ENCODE results near the gene IFT22. TPM values are rescaled to one million over a fixed set of nuclear protein-coding genes. Genes with fewer than 3 reads are reported as not detected.

IFT22 gene
- total RNA-seq, 1 experiment from 2014 or later = 15.5 TPM

GRCh38 chr7:101299511-101300464, 21.8 kb downstream of the IFT22 start (continued):
- TF ChIP-seq, protein P1, sequence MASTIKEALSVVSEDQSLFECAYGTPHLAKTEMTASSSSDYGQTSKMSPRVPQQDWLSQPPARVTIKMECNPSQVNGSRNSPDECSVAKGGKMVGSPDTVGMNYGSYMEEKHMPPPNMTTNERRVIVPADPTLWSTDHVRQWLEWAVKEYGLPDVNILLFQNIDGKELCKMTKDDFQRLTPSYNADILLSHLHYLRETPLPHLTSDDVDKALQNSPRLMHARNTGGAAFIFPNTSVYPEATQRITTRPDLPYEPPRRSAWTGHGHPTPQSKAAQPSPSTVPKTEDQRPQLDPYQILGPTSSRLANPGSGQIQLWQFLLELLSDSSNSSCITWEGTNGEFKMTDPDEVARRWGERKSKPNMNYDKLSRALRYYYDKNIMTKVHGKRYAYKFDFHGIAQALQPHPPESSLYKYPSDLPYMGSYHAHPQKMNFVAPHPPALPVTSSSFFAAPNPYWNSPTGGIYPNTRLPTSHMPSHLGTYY (CRISPR knock-in tag; IDR thresholded peaks at IDR 0.05) = no peak
- TF ChIP-seq ZNF232 (CRISPR knock-in tag; IDR thresholded peaks at IDR 0.05) (no peak), USF2 (CRISPR knock-in tag; IDR thresholded peaks at IDR 0.05) (no peak), ATF3 (CRISPR knock-in tag; conservative IDR thresholded peaks at IDR 0.05) (no peak), NFYB (CRISPR knock-in tag; conservative IDR thresholded peaks at IDR 0.05; ENCODE audit: low read depth) (no peak), MAX (CRISPR knock-in tag; IDR thresholded peaks at IDR 0.05) (peak; percentile 58), NFATC4 (CRISPR knock-in tag; IDR thresholded peaks at IDR 0.05) (no peak), HMGXB4 (CRISPR knock-in tag; IDR thresholded peaks at IDR 0.05) (peak; percentile 70; the same call in 1 of the 2 replicates), CBFB (CRISPR knock-in tag; IDR thresholded peaks at IDR 0.05; ENCODE audit: low read depth) (no peak), ZNF512 (CRISPR knock-in tag; IDR thresholded peaks at IDR 0.05; ENCODE audit: borderline replicate concordance) (no peak), ZNF121 (CRISPR knock-in tag; IDR thresholded peaks at IDR 0.05) (no peak), SOX15 (CRISPR knock-in tag; IDR thresholded peaks at IDR 0.05) (no peak), AR (CRISPR knock-in tag; IDR thresholded peaks at IDR 0.05) (no peak), ELF4 (CRISPR knock-in tag; IDR thresholded peaks at IDR 0.05; ENCODE audit: low read depth) (no peak), GRHL2 (CRISPR knock-in tag; IDR thresholded peaks at IDR 0.05; ENCODE audit: insufficient replicate concordance, severe bottlenecking) (no peak), OVOL2 (CRISPR knock-in tag; IDR thresholded peaks at IDR 0.05; ENCODE audit: borderline replicate concordance) (no peak)
- TF ChIP-seq, protein P2, sequence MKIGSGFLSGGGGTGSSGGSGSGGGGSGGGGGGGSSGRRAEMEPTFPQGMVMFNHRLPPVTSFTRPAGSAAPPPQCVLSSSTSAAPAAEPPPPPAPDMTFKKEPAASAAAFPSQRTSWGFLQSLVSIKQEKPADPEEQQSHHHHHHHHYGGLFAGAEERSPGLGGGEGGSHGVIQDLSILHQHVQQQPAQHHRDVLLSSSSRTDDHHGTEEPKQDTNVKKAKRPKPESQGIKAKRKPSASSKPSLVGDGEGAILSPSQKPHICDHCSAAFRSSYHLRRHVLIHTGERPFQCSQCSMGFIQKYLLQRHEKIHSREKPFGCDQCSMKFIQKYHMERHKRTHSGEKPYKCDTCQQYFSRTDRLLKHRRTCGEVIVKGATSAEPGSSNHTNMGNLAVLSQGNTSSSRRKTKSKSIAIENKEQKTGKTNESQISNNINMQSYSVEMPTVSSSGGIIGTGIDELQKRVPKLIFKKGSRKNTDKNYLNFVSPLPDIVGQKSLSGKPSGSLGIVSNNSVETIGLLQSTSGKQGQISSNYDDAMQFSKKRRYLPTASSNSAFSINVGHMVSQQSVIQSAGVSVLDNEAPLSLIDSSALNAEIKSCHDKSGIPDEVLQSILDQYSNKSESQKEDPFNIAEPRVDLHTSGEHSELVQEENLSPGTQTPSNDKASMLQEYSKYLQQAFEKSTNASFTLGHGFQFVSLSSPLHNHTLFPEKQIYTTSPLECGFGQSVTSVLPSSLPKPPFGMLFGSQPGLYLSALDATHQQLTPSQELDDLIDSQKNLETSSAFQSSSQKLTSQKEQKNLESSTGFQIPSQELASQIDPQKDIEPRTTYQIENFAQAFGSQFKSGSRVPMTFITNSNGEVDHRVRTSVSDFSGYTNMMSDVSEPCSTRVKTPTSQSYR (CRISPR knock-in tag; IDR thresholded peaks at IDR 0.05) = 0 out of 2 replicates have a peak, but pooled peaks have one; percentile 2
- TF ChIP-seq, protein P3, sequence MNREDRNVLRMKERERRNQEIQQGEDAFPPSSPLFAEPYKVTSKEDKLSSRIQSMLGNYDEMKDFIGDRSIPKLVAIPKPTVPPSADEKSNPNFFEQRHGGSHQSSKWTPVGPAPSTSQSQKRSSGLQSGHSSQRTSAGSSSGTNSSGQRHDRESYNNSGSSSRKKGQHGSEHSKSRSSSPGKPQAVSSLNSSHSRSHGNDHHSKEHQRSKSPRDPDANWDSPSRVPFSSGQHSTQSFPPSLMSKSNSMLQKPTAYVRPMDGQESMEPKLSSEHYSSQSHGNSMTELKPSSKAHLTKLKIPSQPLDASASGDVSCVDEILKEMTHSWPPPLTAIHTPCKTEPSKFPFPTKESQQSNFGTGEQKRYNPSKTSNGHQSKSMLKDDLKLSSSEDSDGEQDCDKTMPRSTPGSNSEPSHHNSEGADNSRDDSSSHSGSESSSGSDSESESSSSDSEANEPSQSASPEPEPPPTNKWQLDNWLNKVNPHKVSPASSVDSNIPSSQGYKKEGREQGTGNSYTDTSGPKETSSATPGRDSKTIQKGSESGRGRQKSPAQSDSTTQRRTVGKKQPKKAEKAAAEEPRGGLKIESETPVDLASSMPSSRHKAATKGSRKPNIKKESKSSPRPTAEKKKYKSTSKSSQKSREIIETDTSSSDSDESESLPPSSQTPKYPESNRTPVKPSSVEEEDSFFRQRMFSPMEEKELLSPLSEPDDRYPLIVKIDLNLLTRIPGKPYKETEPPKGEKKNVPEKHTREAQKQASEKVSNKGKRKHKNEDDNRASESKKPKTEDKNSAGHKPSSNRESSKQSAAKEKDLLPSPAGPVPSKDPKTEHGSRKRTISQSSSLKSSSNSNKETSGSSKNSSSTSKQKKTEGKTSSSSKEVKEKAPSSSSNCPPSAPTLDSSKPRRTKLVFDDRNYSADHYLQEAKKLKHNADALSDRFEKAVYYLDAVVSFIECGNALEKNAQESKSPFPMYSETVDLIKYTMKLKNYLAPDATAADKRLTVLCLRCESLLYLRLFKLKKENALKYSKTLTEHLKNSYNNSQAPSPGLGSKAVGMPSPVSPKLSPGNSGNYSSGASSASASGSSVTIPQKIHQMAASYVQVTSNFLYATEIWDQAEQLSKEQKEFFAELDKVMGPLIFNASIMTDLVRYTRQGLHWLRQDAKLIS (CRISPR knock-in tag; IDR thresholded peaks at IDR 0.05; ENCODE audit: borderline replicate concordance) = 0 out of 2 replicates have a peak, but pooled peaks have one; percentile 27
- TF ChIP-seq, protein P4, sequence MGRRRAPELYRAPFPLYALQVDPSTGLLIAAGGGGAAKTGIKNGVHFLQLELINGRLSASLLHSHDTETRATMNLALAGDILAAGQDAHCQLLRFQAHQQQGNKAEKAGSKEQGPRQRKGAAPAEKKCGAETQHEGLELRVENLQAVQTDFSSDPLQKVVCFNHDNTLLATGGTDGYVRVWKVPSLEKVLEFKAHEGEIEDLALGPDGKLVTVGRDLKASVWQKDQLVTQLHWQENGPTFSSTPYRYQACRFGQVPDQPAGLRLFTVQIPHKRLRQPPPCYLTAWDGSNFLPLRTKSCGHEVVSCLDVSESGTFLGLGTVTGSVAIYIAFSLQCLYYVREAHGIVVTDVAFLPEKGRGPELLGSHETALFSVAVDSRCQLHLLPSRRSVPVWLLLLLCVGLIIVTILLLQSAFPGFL (CRISPR knock-in tag; IDR thresholded peaks at IDR 0.05; ENCODE audit: borderline replicate concordance) = no peak
